SU-DHL-6 (cell line): ENCODE measurements around the gene BNC2.

Experiments
- H2AFZ ChIP-seq: fragments of 200-600 bp; sonication (generic); 2 replicates; pipeline ENCODE4 v1.6.1; 2014; ENCODE audit warnings: low read depth, mild to moderate bottlenecking, moderate library complexity, mixed read lengths, antibody characterized with exemption, low read length; ENCODE audit not compliant: severe bottlenecking
- H3F3A ChIP-seq: fragments of 200-600 bp; shearing (Covaris generic); 2 replicates; pipeline ENCODE4 v1.6.0; 2016; ENCODE audit warnings: antibody characterized with exemption, mild to moderate bottlenecking; ENCODE audit not compliant: insufficient read depth
- H3K27ac ChIP-seq: fragments of 200-600 bp; sonication (generic); 2 replicates; pipeline ENCODE4 v1.5.1; 2016; ENCODE audit warnings: low read depth, mild to moderate bottlenecking, low read length, moderate library complexity, mixed read lengths
- H3K27me3 ChIP-seq: fragments of 200-600 bp; sonication (generic), shearing (Covaris generic); 2 replicates; pipeline ENCODE4 v1.6.0; 2014; ENCODE audit warnings: mild to moderate bottlenecking, low read length
- H3K36me3 ChIP-seq: fragments of 200-600 bp; sonication (generic); 2 replicates; pipeline ENCODE4 v1.6.1; 2014; ENCODE audit warnings: mild to moderate bottlenecking, low read length, mixed read lengths
- H3K4me2 ChIP-seq: fragments of 300-600, 200-600 bp; shearing (Covaris generic), sonication (generic); 2 replicates; pipeline ENCODE4 v1.6.0; 2014; ENCODE audit warnings: low read length, low read depth, mild to moderate bottlenecking; ENCODE audit not compliant: poor library complexity, severe bottlenecking
- H3K4me3 ChIP-seq: fragments of 200-600 bp; sonication (generic); 2 replicates; pipeline ENCODE4 v1.5.1; 2014; ENCODE audit warnings: antibody characterized with exemption, low read length, mild to moderate bottlenecking, mixed read lengths; ENCODE audit not compliant: insufficient read depth, poor library complexity, severe bottlenecking
- H3K79me2 ChIP-seq: fragments of 200-600 bp; sonication (generic); 2 replicates; pipeline ENCODE4 v1.6.1; 2014; ENCODE audit warnings: mild to moderate bottlenecking, low read length, moderate library complexity; ENCODE audit not compliant: insufficient read depth
- H3K9ac ChIP-seq: fragments of 200-600 bp; sonication (generic); 2 replicates; pipeline ENCODE4 v1.7.0; 2014; ENCODE audit warnings: mild to moderate bottlenecking, low read length
- H3K9me2 ChIP-seq: fragments of 200-600 bp; sonication (generic); replicated peaks from 2 replicates; pipeline ENCODE4 v1.6.1; 2014; ENCODE audit warnings: low read length; ENCODE audit not compliant: insufficient read depth
- H3K9me3 ChIP-seq: fragments of 200-600 bp; sonication (generic); 2 replicates; pipeline ENCODE4 v1.6.1; 2014; ENCODE audit warnings: low read length, mixed read lengths; ENCODE audit not compliant: insufficient read depth
- H4K20me1 ChIP-seq: fragments of 200-600 bp; sonication (generic); 2 replicates; pipeline ENCODE4 v1.6.1; 2014; ENCODE audit warnings: low read depth, mild to moderate bottlenecking, antibody characterized with exemption, low read length, moderate library complexity, mixed read lengths
- CTCF ChIP-seq: fragments of 200-600 bp; sonication (generic); IDR thresholded peaks from one replicate; pipeline ENCODE4 v1.5.1; 2017; ENCODE audit warnings: antibody characterized with exemption, mild to moderate bottlenecking, low read length, moderate library complexity; ENCODE audit not compliant: insufficient read depth, poor library complexity, severe bottlenecking
- EZH2phosphoT487 ChIP-seq: fragments of 200-600 bp; sonication (generic), shearing (Covaris generic); conservative IDR thresholded peaks from 2 replicates; pipeline ENCODE4 v1.6.1; 2018; ENCODE audit warnings: mild to moderate bottlenecking, antibody characterized with exemption, low read length, moderate library complexity, mixed read lengths

The BNC2 gene

GRCh38 chr9:16811987-16812685 lies 58.3 kb downstream of the BNC2 start:
- H3K27me3 ChIP-seq = no peaks in the 10 kb centered on the region
- H3K27ac ChIP-seq = no peak overlapping the region
- H4K20me1 ChIP-seq = no peaks in the 10 kb centered on the region
- no peaks in the 10 kb centered on the region for H3K9me2 ChIP-seq
- no peaks in the 10 kb centered on the region for H3F3A ChIP-seq
- H3K79me2 ChIP-seq = no peaks in the 10 kb centered on the region
- no peak overlapping the region for H3K9ac ChIP-seq
- no peak overlapping the region for H3K4me3 ChIP-seq
- no peaks in the 10 kb centered on the region for H3K9me3 ChIP-seq
- TF ChIP-seq EZH2phosphoT487 (no peak), CTCF (no peak)
- no peaks in the 10 kb centered on the region for H3K36me3 ChIP-seq
- H3K4me2 ChIP-seq = no peak overlapping the region
- H2AFZ ChIP-seq = no peak overlapping the region

GRCh38 chr9:16809912-16810610 lies 60.4 kb downstream of the BNC2 start:
- Histone ChIP-seq H3K4me2 (no peak overlapping the region), H3K9me2 (no peaks in the 10 kb centered on the region), H3K27me3 (no peaks in the 10 kb centered on the region), H3K9ac (no peak overlapping the region), H3F3A (no peaks in the 10 kb centered on the region), H3K79me2 (no peaks in the 10 kb centered on the region), H4K20me1 (no peaks in the 10 kb centered on the region), H2AFZ (no peak overlapping the region), H3K4me3 (no peak overlapping the region), H3K9me3 (no peaks in the 10 kb centered on the region), H3K27ac (no peak overlapping the region), H3K36me3 (no peaks in the 10 kb centered on the region)
- TF ChIP-seq CTCF (no peak), EZH2phosphoT487 (no peak)

GRCh38 chr9:16806674-16807073 lies 63.8 kb downstream of the BNC2 start:
- no peak overlapping the region for H3K4me2 ChIP-seq
- no peaks in the 10 kb centered on the region for H3K36me3 ChIP-seq
- no peak overlapping the region for H3K9ac ChIP-seq
- TF ChIP-seq EZH2phosphoT487 (no peak), CTCF (no peak)
- H3K9me2 ChIP-seq = no peaks in the 10 kb centered on the region
- H3K9me3 ChIP-seq = no peaks in the 10 kb centered on the region
- no peaks in the 10 kb centered on the region for H3F3A ChIP-seq
- no peaks in the 10 kb centered on the region for H4K20me1 ChIP-seq
- H3K27me3 ChIP-seq = no peaks in the 10 kb centered on the region
- no peak overlapping the region for H3K4me3 ChIP-seq
- H3K27ac ChIP-seq = no peak overlapping the region
- no peaks in the 10 kb centered on the region for H3K79me2 ChIP-seq
- H2AFZ ChIP-seq = no peak overlapping the region
